Measurements from ENCODE around the gene HCK.

- TF ChIP-seq CTCF (IDR thresholded peaks at IDR 0.05) (no peak), POLR2A (IDR thresholded peaks at IDR 0.05) (no peak)
These were observed 1.6 kb downstream of the HCK start for GRCh38 chr20:32053648-32054047.

All from body of pancreas (tissue), 4 donors.